CD4-positive, alpha-beta T cell treated with Interleukin-4 for 1 hour (primary cell): ENCODE data around the gene CR2.
"Not testable (repeated sequence)": the region's sequence is repeated elsewhere in the genome, so short reads cannot be mapped to it uniquely, and the experiment has no call there.

Experiments used
- DNase-seq, 2 donors: peaks; one replicate each; pipeline ENCODE4 v3.0.0-alpha.2; 2020 to 2022

The CR2 gene

GRCh38 chr1:207454046-207454964 lies at the start of gene CR2:
Gene CR2 (plus strand): TSS chr1:207454328. CDS start chr1:207454419, 91 bp downstream.
- peak; percentile 32 to 71 for DNase-seq

DNA sequence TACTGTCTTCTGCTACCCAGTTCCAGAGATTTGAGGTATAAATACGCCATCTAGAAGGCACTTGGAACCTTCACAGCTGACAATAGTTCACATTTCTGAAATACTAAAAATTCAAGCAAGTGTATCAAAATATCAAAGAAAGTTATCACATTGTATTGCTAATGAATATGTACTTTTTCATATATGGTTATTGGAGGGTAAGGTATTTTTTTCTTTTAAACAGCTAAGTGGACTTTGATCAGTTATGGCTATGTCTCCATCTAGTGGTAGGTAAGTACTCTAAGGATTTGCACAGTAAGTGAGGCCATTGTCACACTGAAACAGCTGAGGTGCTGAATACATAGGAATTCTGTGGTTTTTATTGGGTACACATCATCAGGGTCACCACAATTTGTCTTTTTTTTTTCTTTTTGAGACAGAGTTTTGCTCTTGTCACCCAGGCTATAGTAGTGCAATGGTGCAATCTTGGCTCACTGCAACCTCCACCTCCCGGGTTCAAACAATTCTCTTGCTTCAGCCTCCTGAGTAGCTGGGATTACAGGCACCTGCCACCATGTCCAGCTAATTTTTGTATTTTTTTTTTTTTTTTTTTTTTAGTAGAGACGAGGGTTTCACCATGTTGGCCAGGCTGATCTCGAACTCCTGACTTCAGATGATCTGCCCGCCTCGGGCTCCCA lies 49.1 kb upstream of the CR2 start:
- peak; percentile 29 to 75 for DNase-seq

DNA sequence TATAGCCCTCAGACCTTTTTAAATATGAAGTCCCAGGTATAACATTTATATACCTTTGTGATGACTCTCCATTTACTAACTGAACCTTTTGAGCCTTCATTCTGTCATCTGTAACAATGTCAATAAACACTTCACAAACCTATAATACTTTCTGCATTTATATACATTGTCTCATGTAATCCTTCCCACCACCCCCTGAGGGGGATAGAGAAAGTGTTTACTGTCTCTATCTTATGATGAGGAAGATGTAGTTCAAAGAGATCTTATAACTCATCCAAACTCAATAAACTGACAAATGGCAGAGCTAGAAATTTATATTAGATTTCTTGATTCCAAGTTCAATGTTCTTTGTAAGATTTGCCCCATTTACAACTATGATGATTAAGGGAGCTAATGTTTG lies 48.3 kb upstream of the CR2 start:
- no peak for DNase-seq

- DNase-seq: peak in 1 of 2 donors; percentile 5
Observed at GRCh38 chr1:207407655-207408260, 46.4 kb upstream of the CR2 start.

GRCh38 chr1:207412845-207413244 lies 41.3 kb upstream of the CR2 start:
- DNase-seq: no peak

GRCh38 chr1:207414606-207415108 lies 39.5 kb upstream of the CR2 start:
- DNase-seq: peak in 1 of 2 donors; percentile 40

DNA sequence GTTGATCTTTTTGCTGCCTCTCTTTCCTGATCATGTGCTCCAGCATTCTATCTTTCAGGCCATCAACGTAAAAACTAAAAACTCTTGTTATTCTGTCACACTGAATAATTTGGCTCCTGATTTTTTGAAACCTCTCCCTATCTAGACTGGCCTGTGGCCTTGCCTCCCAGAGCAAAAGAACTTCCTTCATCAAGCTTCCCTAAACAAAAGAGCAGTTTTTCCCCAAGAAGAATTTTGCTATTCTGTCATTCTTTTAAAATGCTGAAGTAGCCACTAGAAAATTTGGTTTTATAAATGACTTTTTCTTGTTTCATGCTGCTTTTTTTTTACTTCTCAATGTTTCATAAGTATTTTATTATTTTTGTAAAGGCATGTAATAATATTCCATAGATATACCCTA lies 37.1 kb upstream of the CR2 start:
- no peak for DNase-seq

- no peak for DNase-seq
Observed at GRCh38 chr1:207418351-207418750, 35.8 kb upstream of the CR2 start.

DNA sequence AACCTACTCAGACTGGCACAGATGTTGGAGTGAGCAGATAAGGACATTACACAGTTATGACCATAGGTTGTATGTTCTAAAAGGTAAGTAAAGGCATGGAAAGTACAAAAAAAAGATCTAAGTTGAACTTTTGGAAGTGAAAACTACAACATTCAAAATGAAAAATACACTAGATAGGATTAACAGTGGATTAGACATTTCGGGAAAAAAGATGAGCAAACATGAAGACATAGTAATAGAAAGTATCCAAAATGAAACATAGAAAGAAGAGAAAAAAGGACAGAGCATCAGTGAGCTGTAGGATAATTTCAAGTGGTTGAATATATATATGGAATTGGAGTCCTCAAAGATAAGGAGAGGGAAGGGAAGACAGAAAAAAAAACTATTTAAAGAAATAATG lies 34.0 kb upstream of the CR2 start:
- no peak for DNase-seq

DNA sequence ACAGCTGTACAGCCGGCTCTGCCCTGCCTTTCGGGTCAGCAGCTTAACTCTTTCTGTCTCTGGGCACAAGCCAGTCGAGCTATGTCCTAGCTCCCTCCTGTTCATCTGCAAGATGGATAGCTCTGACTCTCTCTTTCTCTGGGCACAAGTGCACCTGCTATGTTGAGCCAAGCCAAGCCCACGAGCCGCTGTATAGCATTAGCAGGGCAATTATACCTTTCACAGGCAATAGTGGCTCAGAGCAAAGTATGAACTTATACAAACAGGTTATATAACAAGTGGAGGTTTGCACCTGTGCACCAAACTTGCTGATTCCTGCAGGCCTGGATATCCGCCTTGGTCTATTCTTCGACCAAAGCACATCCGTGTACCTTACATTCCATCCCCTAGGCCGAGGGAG lies 33.0 kb upstream of the CR2 start:
- DNase-seq: no peak

DNA sequence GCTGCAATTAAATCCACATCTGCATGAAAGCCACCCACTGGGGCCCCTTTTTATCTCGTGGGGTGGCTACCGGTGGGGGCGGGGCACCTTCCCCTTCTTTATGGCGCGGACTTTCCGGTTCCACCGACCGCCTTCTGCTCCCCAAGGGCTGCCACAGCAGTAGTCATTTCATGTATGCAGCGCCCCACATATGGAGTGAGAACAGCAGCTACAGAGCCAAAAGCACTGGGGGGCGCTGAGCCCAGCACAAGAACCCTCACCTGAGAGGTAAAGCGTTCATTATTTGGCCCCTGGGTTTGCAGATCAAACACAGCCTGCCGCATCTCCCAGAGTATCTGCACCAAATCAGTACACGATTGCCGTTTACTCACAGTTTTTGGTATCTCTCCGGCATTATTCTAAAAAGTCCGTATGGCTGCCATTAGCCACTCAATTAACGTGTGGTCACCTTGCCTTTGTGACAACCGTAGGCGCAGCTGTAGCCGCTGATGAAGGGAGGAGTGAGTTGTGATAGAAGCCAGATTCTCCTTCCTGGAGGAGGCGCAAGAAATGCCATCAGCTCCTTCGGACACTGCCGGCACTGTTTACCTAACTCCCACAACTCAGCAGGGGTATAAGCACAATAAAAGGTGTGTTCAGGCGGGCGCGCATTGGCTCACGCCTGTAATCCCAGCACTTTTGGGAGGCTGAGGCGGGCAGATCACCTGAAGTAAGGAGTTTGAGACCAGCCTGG lies 30.4 kb upstream of the CR2 start:
- DNase-seq: no peak

- DNase-seq: no peak
Observed at GRCh38 chr1:207424570-207425131, 29.5 kb upstream of the CR2 start.

DNA sequence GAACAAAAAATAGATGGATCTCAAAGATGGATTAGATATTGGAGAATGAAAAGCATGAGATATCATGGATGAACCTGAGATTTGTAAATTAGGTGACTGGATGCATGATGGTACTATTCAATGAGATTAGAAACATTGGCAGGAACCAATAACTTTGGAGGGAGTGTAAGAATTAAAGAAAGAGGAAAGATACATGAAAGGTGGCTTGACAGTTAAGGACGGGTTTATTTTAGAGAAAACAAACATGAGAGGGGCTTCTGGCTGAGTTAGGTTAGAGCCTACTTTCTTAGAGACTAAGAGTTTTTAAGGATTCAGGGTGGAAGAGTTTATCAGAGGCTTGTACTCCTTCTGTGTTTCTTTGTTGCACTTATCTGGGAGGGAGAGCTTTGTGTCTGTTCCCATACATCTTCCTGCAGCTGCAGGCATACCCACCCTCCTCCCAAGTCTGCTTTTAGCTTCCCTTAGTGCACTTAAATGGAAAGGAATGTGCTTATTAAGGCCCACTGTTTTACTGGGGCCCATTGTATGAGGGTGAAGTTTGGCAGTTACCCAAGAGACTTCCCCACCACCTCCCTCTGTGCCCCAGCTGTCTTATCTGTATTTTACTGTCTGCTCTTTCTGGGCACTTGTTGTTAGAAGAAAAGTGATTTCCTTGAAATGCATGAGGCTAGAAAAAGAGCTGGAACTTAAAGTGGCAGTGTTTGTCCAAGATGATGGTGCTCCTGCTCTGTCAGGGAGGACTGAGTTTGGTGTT lies 26.1 kb upstream of the CR2 start:
- no peak for DNase-seq

DNA sequence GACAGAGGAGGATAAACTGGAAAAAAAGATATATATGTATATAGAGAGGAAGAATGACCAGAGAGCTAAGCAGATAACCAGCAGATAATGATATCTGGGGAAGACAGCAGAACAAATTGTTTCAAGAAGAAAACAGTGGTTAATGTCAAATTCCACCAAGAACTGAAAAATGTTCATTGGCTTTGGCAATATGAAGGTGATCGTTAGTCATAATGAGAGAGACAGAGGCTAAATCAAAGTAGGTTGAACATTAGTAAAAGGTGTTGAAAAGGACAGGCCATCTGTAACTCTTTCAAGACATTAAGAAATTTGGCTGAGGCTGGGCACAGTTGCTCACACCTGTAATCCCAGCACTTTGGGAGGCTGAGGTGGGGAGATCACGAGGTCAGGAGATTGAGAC lies 25.3 kb upstream of the CR2 start:
- DNase-seq: no peak

- no peak for DNase-seq
Observed at GRCh38 chr1:207429963-207430362, 24.2 kb upstream of the CR2 start.

- no peak for DNase-seq
Observed at GRCh38 chr1:207430602-207431001, 23.5 kb upstream of the CR2 start.

GRCh38 chr1:207431508-207431907 lies 22.6 kb upstream of the CR2 start:
- DNase-seq: no peak

- no peak for DNase-seq
Observed at GRCh38 chr1:207433435-207433834, 20.7 kb upstream of the CR2 start.

DNA sequence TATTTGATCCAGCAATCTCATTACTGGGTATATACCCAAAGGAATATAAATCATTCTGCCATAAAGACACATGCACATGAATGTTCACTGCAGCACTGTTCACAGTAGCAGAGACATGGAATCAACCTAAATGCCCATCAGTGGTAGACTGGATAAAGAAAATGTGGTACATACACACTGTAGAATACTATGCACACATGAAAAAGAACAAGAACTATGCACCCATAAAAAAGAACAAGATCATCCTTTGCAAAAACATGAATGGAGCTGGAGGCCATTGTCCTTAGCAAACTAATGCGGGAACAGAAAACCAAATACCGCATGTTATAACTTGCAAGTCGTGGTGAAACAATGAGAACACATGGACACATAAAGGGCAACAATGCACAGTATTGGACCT lies 17.4 kb upstream of the CR2 start:
- DNase-seq: not testable (repeated sequence)

- no peak for DNase-seq
Observed at GRCh38 chr1:207440626-207441025, 13.5 kb upstream of the CR2 start.

GRCh38 chr1:207444514-207445217 lies 9.5 kb upstream of the CR2 start:
- DNase-seq: no peak
